OCI-M2 (cell line): ENCODE data around the gene CNR1.

ENCODE experiments used
- DNase-seq: peaks from one replicate; lab custom pipeline; 2025; ENCODE audit not compliant: unreplicated experiment; lab: John Stamatoyannopoulos, UW

CNR1 gene

GRCh38 chr6:88144637-88145297 lies 21.4 kb downstream of the CNR1 start:
- DNase-seq = no peak

GRCh38 chr6:88143421-88144157 lies 22.6 kb downstream of the CNR1 start:
- no peak for DNase-seq

GRCh38 chr6:88142297-88142668 lies 23.9 kb downstream of the CNR1 start:
- no peak for DNase-seq

GRCh38 chr6:88141561-88142296 lies 24.4 kb downstream of the CNR1 start:
- no peak for DNase-seq

GRCh38 chr6:88137915-88138314 lies 28.2 kb downstream of the CNR1 start:
- DNase-seq = no peak

- DNase-seq = no peak
These were observed 30.5 kb downstream of the CNR1 start for GRCh38 chr6:88135578-88136114.

- DNase-seq = no peak
These were observed 31.6 kb downstream of the CNR1 start for GRCh38 chr6:88134575-88134974.

- no peak for DNase-seq
These were observed 32.4 kb downstream of the CNR1 start for GRCh38 chr6:88133718-88134117.

- no peak for DNase-seq
These were observed 41.1 kb downstream of the CNR1 start for GRCh38 chr6:88124925-88125557.

- no peak for DNase-seq
These were observed 45.5 kb downstream of the CNR1 start for GRCh38 chr6:88120635-88121034.

GRCh38 chr6:88119769-88120168 lies 46.4 kb downstream of the CNR1 start:
- DNase-seq = no peak

- DNase-seq = no peak
These were observed 49.9 kb downstream of the CNR1 start for GRCh38 chr6:88116276-88116675.

- DNase-seq = no peak
These were observed 50.8 kb downstream of the CNR1 start for GRCh38 chr6:88115307-88115706.

GRCh38 chr6:88114838-88115237 lies 51.3 kb downstream of the CNR1 start:
- no peak for DNase-seq

GRCh38 chr6:88111991-88112390 lies 54.2 kb downstream of the CNR1 start:
- no peak for DNase-seq

GRCh38 chr6:88107241-88107640 lies 58.9 kb downstream of the CNR1 start:
- no peak for DNase-seq

- no peak for DNase-seq
These were observed 60.3 kb downstream of the CNR1 start for GRCh38 chr6:88105741-88106340.
